ENCODE data around the gene ZER1. TPM values are rescaled to one million over a fixed set of nuclear protein-coding genes. Genes with fewer than 3 reads are reported as not detected.

Gene ZER1
- total and polyA plus RNA-seq, 2 of the 8 experiments (the other 6 are each of a cell fraction or from before 2014, with no cell fraction given) = 20.5 to 26.6 TPM

GRCh38 chr9:128786681-128787601, 15.2 kb upstream of the ZER1 start, which contains the start of gene TBC1D13:
TSS of gene TBC1D13 (plus strand) at chr9:128787253. CDS start at chr9:128787354, 101 bp downstream.
- peak within 1 kb of the TSS; percentile 63 to 87 (median 72) for H3K9ac ChIP-seq (replicated peaks in 1 of 4; ENCODE audit: extremely low read depth in 1 of 4, low read depth in 3 of 4, low read length in 3 of 4)
- no peak within 1 kb of the TSS for H2BK15ac ChIP-seq (ENCODE audit: low read length)
- H3K18ac ChIP-seq (ENCODE audit: extremely low read depth, low read length) = no peak within 1 kb of the TSS; the same call in none of the 2 replicates
- H3K4ac ChIP-seq (replicated peaks; ENCODE audit: insufficient read length, low read depth, low read length) = peak within 1 kb of the TSS; percentile 44
- 15% methylated on average over 43 of the region's 64 CpGs; no CpG with 5 or more reads in 1 of the 2 experiments for WGBS, 2 experiments (ENCODE audit: extremely low coverage in 1 of 2, insufficient coverage in 1 of 2, insufficient read length in 1 of 2, insufficient replicate concordance in 2 of 2, low coverage in 1 of 2, low lambda C conversion rate in 2 of 2, missing lambda C conversion rate in 1 of 2)
- H2BK5ac ChIP-seq (ENCODE audit: low read depth, low read length) = no peak within 1 kb of the TSS; the same call in 1 of the 2 replicates
- peak; percentile 43 to 96 for DNase-seq (ENCODE audit: low read depth in 1 of 2, low spot score in 2 of 2)
- peak within 1 kb of the TSS; percentile 77 to 92 for H3K4me2 ChIP-seq (ENCODE audit: insufficient read depth in 1 of 2, low read depth in 2 of 2, low read length in 2 of 2)
- CTCF ChIA-PET (ENCODE audit: partially characterized antibody) = interaction anchor here (0.7 to 2.6 kb wide), 4 partner anchors 15 to 232 kb away, joined by 3 to 15 read pairs (median 4); partner anchors contain the start of gene ZER1
- H2AK5ac ChIP-seq (ENCODE audit: low read depth, low read length) = no peak within 1 kb of the TSS
- H3K36me3 ChIP-seq (ENCODE audit: control insufficient read depth in 2 of 4, insufficient read depth in 4 of 4, low read length in 3 of 4) = peaks cover 0 to 6% (median 2%) of the 10 kb centered on the region in 4 experiments; a peak in 3 of 8 replicates
- peak within 1 kb of the TSS; percentile 88 for H2AFZ ChIP-seq (ENCODE audit: low read length)
- FAIRE-seq = no peak
- peaks cover 0 to 1% of the 10 kb centered on the region in 2 experiments for H4K20me1 ChIP-seq (replicated peaks in 1 of 2; ENCODE audit: control insufficient read depth in 1 of 2, insufficient read depth in 2 of 2, low read length in 2 of 2)
- H3K4me3 ChIP-seq (ENCODE audit: extremely low read depth in 1 of 4, insufficient read depth in 2 of 4, low read depth in 3 of 4, low read length in 4 of 4) = peak within 1 kb of the TSS; percentile 84 to 98 (median 88)
- no peaks in the 10 kb centered on the region for H3K27me3 ChIP-seq (replicated peaks in 1 of 4; ENCODE audit: control insufficient read depth in 3 of 4, extremely low read depth in 1 of 4, insufficient read depth in 3 of 4, low read length in 3 of 4)
- no peaks in the 10 kb centered on the region for H3K9me3 ChIP-seq (ENCODE audit: insufficient read depth in 2 of 2, low read depth in 1 of 2, low read length in 1 of 2)
- POLR2A ChIA-PET (ENCODE audit: partially characterized antibody) = interaction anchor here (0.5 to 1.0 kb wide), 3 partner anchors 8 to 107 kb away, joined by 3 to 4 read pairs (median 4); no protein-coding TSS in a partner anchor
- no peaks in the 10 kb centered on the region; the same call in 1 of the 2 replicates for H3K79me1 ChIP-seq (ENCODE audit: low read depth, low read length)
- H3K56ac ChIP-seq (replicated peaks; ENCODE audit: insufficient read length, low read depth, low read length) = no peak within 1 kb of the TSS
- H2BK20ac ChIP-seq (ENCODE audit: low read length) = no peak within 1 kb of the TSS
- peaks cover 5% of the 10 kb centered on the region; the same call in 1 of the 2 replicates for H3K23me2 ChIP-seq (ENCODE audit: low read depth, low read length)
- no peak within 1 kb of the TSS for H2BK12ac ChIP-seq (ENCODE audit: low read depth, low read length)
- H3K23ac ChIP-seq (ENCODE audit: insufficient read length) = no peak within 1 kb of the TSS
- H3K4me1 ChIP-seq (replicated peaks in 1 of 4; ENCODE audit: control insufficient read depth in 3 of 4, insufficient read depth in 4 of 4, low read length in 3 of 4) = peaks cover 0 to 2% (median 0%) of the 10 kb centered on the region in 4 experiments; a peak in 1 of 7 replicates
- peaks cover 0 to 7% of the 10 kb centered on the region in 2 experiments; a peak in 1 of 4 replicates for H3K79me2 ChIP-seq (ENCODE audit: control insufficient read depth in 1 of 2, insufficient read depth in 2 of 2, low read length in 2 of 2)
- H4K8ac ChIP-seq (ENCODE audit: extremely low read depth, insufficient read depth, low read length) = peak within 1 kb of the TSS; percentile 87; the same call in 1 of the 2 replicates
- no peak within 1 kb of the TSS for H3K14ac ChIP-seq (ENCODE audit: insufficient read length)
- H3K27ac ChIP-seq (ENCODE audit: low read depth, low read length) = peak within 1 kb of the TSS; percentile 51; the same call in 1 of the 2 replicates
- peak within 1 kb of the TSS; percentile 69 for H4K5ac ChIP-seq (ENCODE audit: insufficient read length, low read depth, low read length)
- H2BK120ac ChIP-seq (replicated peaks; ENCODE audit: low read depth, low read length) = no peak within 1 kb of the TSS
- peak within 1 kb of the TSS; percentile 15 for H4K91ac ChIP-seq (replicated peaks; ENCODE audit: insufficient read length, low read length)
- no peak for TF ChIP-seq RFX5 (IDR thresholded peaks at IDR 0.05; ENCODE audit: borderline replicate concordance, low read depth, low read length)
- peak; percentile 87 for TF ChIP-seq USF2 (IDR thresholded peaks at IDR 0.05; ENCODE audit: low read length)
- no peak for TF ChIP-seq TCF12 (IDR thresholded peaks at IDR 0.05; ENCODE audit: low read depth, low read length)
- TF ChIP-seq JUN (IDR thresholded peaks at IDR 0.05; ENCODE audit: low read depth, low read length) = no peak
- peak in 1 of 2 experiments; percentile 76; a peak in 1 of 4 replicates for TF ChIP-seq HDAC2 (IDR thresholded peaks at IDR 0.05; ENCODE audit: borderline replicate concordance in 1 of 2, low read depth in 2 of 2, low read length in 2 of 2)
- TF ChIP-seq CTBP2 (IDR thresholded peaks at IDR 0.05; ENCODE audit: borderline replicate concordance, insufficient read depth, insufficient read length, low read length) = no peak
- TF ChIP-seq GTF2F1 (IDR thresholded peaks at IDR 0.05; ENCODE audit: borderline replicate concordance, low read depth, low read length) = 0 out of 2 replicates have a peak, but pooled peaks have one; percentile 61
- TF ChIP-seq GABPA (IDR thresholded peaks at IDR 0.05; ENCODE audit: borderline replicate concordance, insufficient read depth, low read length) = peak; percentile 86
